Erythroblast (primary cell): Measurements from ENCODE around the gene DMD.

Experiments used
- GATA1 ChIP-seq: IDR thresholded peaks from 2 replicates; pipeline ENCODE4 v1.6.1; 2011; ENCODE audit warnings: low read depth, mild to moderate bottlenecking, control low read depth, low read length, moderate library complexity
- POLR2A ChIP-seq: IDR thresholded peaks from 2 replicates; pipeline ENCODE4 v1.6.1; 2011; ENCODE audit warnings: mild to moderate bottlenecking, low read length

- TF ChIP-seq POLR2A: no peak
- TF ChIP-seq GATA1: no peak
Measured at GRCh38 chrX:31854716-31855115, 1356.6 kb downstream of the DMD start.
